Activated naive CD4-positive, alpha-beta T cell treated with anti-CD3 and anti-CD28 coated beads, Interleukin-2, amount 10 ng/mL, durations not matched to agents 7 days and 5 days (primary cell): ENCODE measurements around the gene KCNQ1OT1.
A peak's percentile ranks its signal among the peaks of the same experiment; 100 is the strongest.

Experiments
- CTCF ChIA-PET: fragments of 350-600 bp; sonication (Branson Sonifier 250); formaldehyde crosslinking; loops from one replicate; lab custom pipeline; 2021; ENCODE audit warnings: antibody characterized with exemption; lab: Charles Lee
- DNase-seq: peaks from one replicate; pipeline ENCODE4 v3.0.0-alpha.2; 2020
- H3K27ac Mint-ChIP-seq: one replicate; pipeline ENCODE4 v1.8.0; 2021; ENCODE audit warnings: mild to moderate bottlenecking, moderate library complexity, mixed read lengths
- H3K27me3 Mint-ChIP-seq: one replicate; pipeline ENCODE4 v1.8.0; 2021; ENCODE audit warnings: mild to moderate bottlenecking, mixed read lengths
- H3K36me3 Mint-ChIP-seq: one replicate; pipeline ENCODE4 v1.8.0; 2021; ENCODE audit warnings: mixed read lengths
- H3K4me1 Mint-ChIP-seq: one replicate; pipeline ENCODE4 v1.8.0; 2021; ENCODE audit warnings: mixed read lengths
- H3K4me3 Mint-ChIP-seq: one replicate; pipeline ENCODE4 v1.8.0; 2021; ENCODE audit warnings: mild to moderate bottlenecking, moderate library complexity, mixed read lengths
- H3K9me3 Mint-ChIP-seq: one replicate; pipeline ENCODE4 v1.8.0; 2021; ENCODE audit warnings: mixed read lengths

Gene KCNQ1OT1

GRCh38 chr11:2704896-2705606 lies 5.3 kb upstream of the KCNQ1OT1 start:
- no peak overlapping the region for H3K27ac Mint-ChIP-seq
- H3K27me3 Mint-ChIP-seq: no peaks in the 10 kb centered on the region
- CTCF ChIA-PET: no interaction called here
- H3K4me3 Mint-ChIP-seq: no peak overlapping the region
- peaks cover 2% of the 10 kb centered on the region for H3K36me3 Mint-ChIP-seq
- peaks cover 4% of the 10 kb centered on the region for H3K9me3 Mint-ChIP-seq
- DNase-seq: no peak
- H3K4me1 Mint-ChIP-seq: peaks cover 5% of the 10 kb centered on the region

GRCh38 chr11:2704356-2704755 lies 4.6 kb upstream of the KCNQ1OT1 start:
- CTCF ChIA-PET: no interaction called here
- H3K36me3 Mint-ChIP-seq: peaks cover 2% of the 10 kb centered on the region
- H3K4me3 Mint-ChIP-seq: no peak overlapping the region
- peaks cover under 1% of the 10 kb centered on the region for H3K27me3 Mint-ChIP-seq
- H3K9me3 Mint-ChIP-seq: peaks cover 4% of the 10 kb centered on the region
- peaks cover 5% of the 10 kb centered on the region for H3K4me1 Mint-ChIP-seq
- no peak for DNase-seq
- no peak overlapping the region for H3K27ac Mint-ChIP-seq

GRCh38 chr11:2703363-2704141 lies 3.8 kb upstream of the KCNQ1OT1 start:
- DNase-seq: no peak
- Mint-ChIP-seq H3K27me3 (peaks cover 8% of the 10 kb centered on the region), H3K4me3 (no peak overlapping the region), H3K9me3 (peaks cover 4% of the 10 kb centered on the region), H3K36me3 (peaks cover 8% of the 10 kb centered on the region), H3K4me1 (peaks cover 12% of the 10 kb centered on the region), H3K27ac (no peak overlapping the region)
- CTCF ChIA-PET: no interaction called here

GRCh38 chr11:2702771-2703362 lies 3.1 kb upstream of the KCNQ1OT1 start:
- H3K27ac Mint-ChIP-seq: no peak overlapping the region
- H3K4me3 Mint-ChIP-seq: no peak overlapping the region

GRCh38 chr11:2701898-2702434 lies 2.2 kb upstream of the KCNQ1OT1 start:
- Mint-ChIP-seq H3K27me3 (peaks cover 12% of the 10 kb centered on the region), H3K4me3 (peak overlapping the region; percentile 66), H3K9me3 (peaks cover 4% of the 10 kb centered on the region), H3K27ac (peak overlapping the region; percentile 49), H3K36me3 (peaks cover 11% of the 10 kb centered on the region), H3K4me1 (peaks cover 16% of the 10 kb centered on the region)
- CTCF ChIA-PET: interaction anchor here (1.2 kb wide), 1 partner anchor 18 kb away, joined by 3 read pairs; no protein-coding TSS in a partner anchor
- no peak for DNase-seq

More at GRCh38 chr11:2702771-2703362, 3.1 kb upstream of the KCNQ1OT1 start:
- H3K36me3 Mint-ChIP-seq: peaks cover 11% of the 10 kb centered on the region
- DNase-seq: no peak
- peaks cover 16% of the 10 kb centered on the region for H3K4me1 Mint-ChIP-seq
- CTCF ChIA-PET: interaction anchor here (1.2 kb wide), 1 partner anchor 19 kb away, joined by 3 read pairs; no protein-coding TSS in a partner anchor
- peaks cover 4% of the 10 kb centered on the region for H3K9me3 Mint-ChIP-seq
- H3K27me3 Mint-ChIP-seq: peaks cover 12% of the 10 kb centered on the region

- H3K36me3 Mint-ChIP-seq: peaks cover 13% of the 10 kb centered on the region
- H3K9me3 Mint-ChIP-seq: peaks cover 4% of the 10 kb centered on the region
- H3K4me1 Mint-ChIP-seq: peaks cover 16% of the 10 kb centered on the region
- DNase-seq: no peak
- CTCF ChIA-PET: no interaction called here
- peak overlapping the region; percentile 66 for H3K4me3 Mint-ChIP-seq
- H3K27ac Mint-ChIP-seq: peak overlapping the region; percentile 74
- peaks cover 12% of the 10 kb centered on the region for H3K27me3 Mint-ChIP-seq
Measured at GRCh38 chr11:2701230-2701629, 1.4 kb upstream of the KCNQ1OT1 start.

GRCh38 chr11:2700415-2701211 lies 819 bp upstream of the KCNQ1OT1 start:
- H3K27ac Mint-ChIP-seq: peak overlapping the region; percentile 74
- H3K9me3 Mint-ChIP-seq: no peaks in the 10 kb centered on the region
- CTCF ChIA-PET: no interaction called here
- H3K4me1 Mint-ChIP-seq: peaks cover 16% of the 10 kb centered on the region
- H3K4me3 Mint-ChIP-seq: peak overlapping the region; percentile 71
- peak; percentile 63 for DNase-seq
- H3K27me3 Mint-ChIP-seq: peaks cover 12% of the 10 kb centered on the region
- H3K36me3 Mint-ChIP-seq: peaks cover 11% of the 10 kb centered on the region

GRCh38 chr11:2699185-2699530 lies 636 bp downstream of the KCNQ1OT1 start:
- Mint-ChIP-seq H3K36me3 (peaks cover 11% of the 10 kb centered on the region), H3K4me1 (peaks cover 16% of the 10 kb centered on the region), H3K27me3 (peaks cover 12% of the 10 kb centered on the region), H3K9me3 (no peaks in the 10 kb centered on the region), H3K27ac (peak overlapping the region; percentile 60), H3K4me3 (peak overlapping the region; percentile 78)
- CTCF ChIA-PET: no interaction called here
- peak; percentile 29 for DNase-seq

GRCh38 chr11:2698386-2699184 lies 1.2 kb downstream of the KCNQ1OT1 start:
- peaks cover 16% of the 10 kb centered on the region for H3K4me1 Mint-ChIP-seq
- H3K27me3 Mint-ChIP-seq: peaks cover 12% of the 10 kb centered on the region
- peaks cover 11% of the 10 kb centered on the region for H3K36me3 Mint-ChIP-seq
- H3K27ac Mint-ChIP-seq: no peak overlapping the region
- CTCF ChIA-PET: no interaction called here
- DNase-seq: peak; percentile 5
- no peaks in the 10 kb centered on the region for H3K9me3 Mint-ChIP-seq
- H3K4me3 Mint-ChIP-seq: peak overlapping the region; percentile 78

GRCh38 chr11:2697866-2698265 lies 1.9 kb downstream of the KCNQ1OT1 start:
- Mint-ChIP-seq H3K4me3 (no peak overlapping the region), H3K27ac (no peak overlapping the region)
- CTCF ChIA-PET: no interaction called here

GRCh38 chr11:2696455-2696854 lies 3.3 kb downstream of the KCNQ1OT1 start:
- Mint-ChIP-seq H3K4me1 (peaks cover 16% of the 10 kb centered on the region), H3K36me3 (peaks cover 11% of the 10 kb centered on the region), H3K27ac (no peak overlapping the region), H3K27me3 (peaks cover 12% of the 10 kb centered on the region), H3K9me3 (no peaks in the 10 kb centered on the region), H3K4me3 (no peak overlapping the region)
- DNase-seq: no peak
- CTCF ChIA-PET: no interaction called here

More at GRCh38 chr11:2697866-2698265, 1.9 kb downstream of the KCNQ1OT1 start:
- peaks cover 11% of the 10 kb centered on the region for H3K36me3 Mint-ChIP-seq
- peaks cover 16% of the 10 kb centered on the region for H3K4me1 Mint-ChIP-seq
- peak; percentile 3 for DNase-seq
- peaks cover 12% of the 10 kb centered on the region for H3K27me3 Mint-ChIP-seq
- no peaks in the 10 kb centered on the region for H3K9me3 Mint-ChIP-seq

GRCh38 chr11:2694995-2695939 lies 4.5 kb downstream of the KCNQ1OT1 start:
- CTCF ChIA-PET: interaction anchor here (1.5 kb wide), 1 partner anchor 192 kb away, joined by 3 read pairs; no protein-coding TSS in a partner anchor
- Mint-ChIP-seq H3K9me3 (no peaks in the 10 kb centered on the region), H3K27ac (no peak overlapping the region), H3K36me3 (peaks cover 11% of the 10 kb centered on the region), H3K4me3 (no peak overlapping the region), H3K4me1 (peaks cover 11% of the 10 kb centered on the region), H3K27me3 (peaks cover 12% of the 10 kb centered on the region)
- peak; percentile 12 for DNase-seq
